SK-N-SH (cell line): ENCODE measurements around the gene CD38. TPM values are rescaled to one million over a fixed set of nuclear protein-coding genes. Genes with fewer than 3 reads are reported as not detected.
A peak's percentile ranks its signal among the peaks of the same experiment; 100 is the strongest.

Experiments used
- CTCF ChIA-PET: fragments of 300-600, 350-600 bp; formaldehyde crosslinking; extraction: SDS; loops from one replicate; lab custom pipeline; 2021; lab: Yijun Ruan, JAX
- POLR2A ChIA-PET: fragments of 350-600 bp; sonication (Branson Sonifier 250); formaldehyde crosslinking; extraction: SDS; loops from one replicate; lab custom pipeline; 2020; ENCODE audit warnings: antibody characterized with exemption, inconsistent platforms; lab: Yijun Ruan, JAX
- DNase-seq: peaks from one replicate; pipeline ENCODE4 v3.0.0; 2012
- H2AFZ ChIP-seq: fragments of 200-600 bp; sonication (generic); 2 replicates; pipeline ENCODE4 v1.8.1; 2016; ENCODE audit warnings: antibody characterized with exemption, mild to moderate bottlenecking, low read depth
- H3F3A ChIP-seq: fragments of 200-600 bp; sonication (generic); replicated peaks from 2 replicates; pipeline ENCODE3; 2016; ENCODE audit warnings: antibody characterized with exemption, mild to moderate bottlenecking; ENCODE audit not compliant: insufficient read depth
- H3K27ac ChIP-seq, 2 experiments: fragments of 200-500 bp in 1 of 2; fragments of 200-600 bp in 1 of 2; sonication (Bioruptor generic) in 1 of 2; sonication (generic), shearing (Covaris generic) in 1 of 2; 2 replicates each; pipeline versions ENCODE4 v1.5.1 to v1.6.1; 2014 to 2016; ENCODE audit warnings: low read depth in 2 of 2, inconsistent platforms in 1 of 2, low read length in 1 of 2, mild to moderate bottlenecking in 1 of 2, mixed read lengths in 1 of 2
- H3K27me3 ChIP-seq: fragments of 200-600 bp; sonication (generic), shearing (Covaris generic); 2 replicates; pipeline ENCODE4 v1.6.1; 2016; ENCODE audit warnings: mixed run types; ENCODE audit not compliant: insufficient read depth
- H3K36me3 ChIP-seq, 2 experiments: fragments of 200-500 bp in 1 of 2; fragments of 200-600 bp in 1 of 2; sonication (Bioruptor generic) in 1 of 2; sonication (generic) in 1 of 2; replicated peaks in 1 of 2; 2 replicates each; pipeline versions ENCODE3 to v1.5.1; 2014 to 2016; ENCODE audit warnings: low read length in 1 of 2, mild to moderate bottlenecking in 1 of 2; ENCODE audit not compliant: insufficient read depth in 2 of 2, control insufficient read depth in 1 of 2
- H3K4me1 ChIP-seq, 2 experiments: fragments of 200-500 bp in 1 of 2; fragments of 200-600 bp in 1 of 2; sonication (Bioruptor generic) in 1 of 2; sonication (generic), shearing (Covaris generic) in 1 of 2; 2 replicates each; pipeline versions ENCODE4 v1.5.1 to v1.6.1; 2014 to 2016; ENCODE audit warnings: low read depth in 1 of 2, low read length in 1 of 2, mixed run types in 1 of 2; ENCODE audit not compliant: insufficient read depth in 2 of 2, control insufficient read depth in 1 of 2
- H3K4me2 ChIP-seq: fragments of 200-600 bp; sonication (generic), shearing (Covaris generic); 2 replicates; pipeline ENCODE4 v1.6.1; 2017; ENCODE audit warnings: mixed run types
- H3K4me3 ChIP-seq, 2 experiments: fragments of 200-500 bp in 1 of 2; fragments of 200-600 bp in 1 of 2; sonication (Bioruptor generic) in 1 of 2; sonication (generic), shearing (Covaris generic) in 1 of 2; 2 replicates each; pipeline versions ENCODE4 v1.5.1 to v1.8.1; 2014 to 2016; ENCODE audit warnings: low read depth in 2 of 2, inconsistent platforms in 1 of 2, low read length in 1 of 2, mild to moderate bottlenecking in 1 of 2, mixed read lengths in 1 of 2, moderate library complexity in 1 of 2
- H3K79me2 ChIP-seq: fragments of 200-600 bp; sonication (generic); 2 replicates; pipeline ENCODE4 v1.8.1; 2017; ENCODE audit warnings: mild to moderate bottlenecking; ENCODE audit not compliant: insufficient read depth
- H3K9ac ChIP-seq: fragments of 200-600 bp; sonication (generic); 2 replicates; pipeline ENCODE4 v1.6.1; 2017; ENCODE audit warnings: mixed run types
- H3K9me2 ChIP-seq: fragments of 200-600 bp; sonication (generic); 2 replicates; pipeline ENCODE4 v1.6.1; 2017; ENCODE audit warnings: mixed run types
- H3K9me3 ChIP-seq: fragments of 200-600 bp; sonication (generic); 2 replicates; pipeline ENCODE4 v1.6.1; 2017; ENCODE audit warnings: mixed run types, mild to moderate bottlenecking, moderate library complexity
- H4K20me1 ChIP-seq: fragments of 200-600 bp; sonication (generic); 2 replicates; pipeline ENCODE4 v1.6.1; 2017; ENCODE audit warnings: mild to moderate bottlenecking, mixed run types; ENCODE audit not compliant: insufficient read depth
- CTCF ChIP-seq: fragments of 200-600 bp; sonication (generic); IDR thresholded peaks from 2 replicates; pipeline ENCODE4 v1.6.1; 2017; ENCODE audit warnings: antibody characterized with exemption, mild to moderate bottlenecking, moderate library complexity
- EZH2phosphoT487 ChIP-seq: fragments of 200-600 bp; sonication (generic); IDR thresholded peaks from 2 replicates; pipeline ENCODE4 v1.6.1; 2017; ENCODE audit warnings: low read depth, mixed run types, mild to moderate bottlenecking, antibody characterized with exemption, moderate library complexity, borderline replicate concordance
- FOXJ3 ChIP-seq: sonication (generic); formaldehyde crosslinking; IDR thresholded peaks from 2 replicates; pipeline ENCODE4 v1.5.1; 2020; ENCODE audit warnings: mild to moderate bottlenecking, missing genetic modification reagents
- NRF1 ChIP-seq: IDR thresholded peaks from 2 replicates; pipeline ENCODE4 v1.6.1; 2012; ENCODE audit warnings: low read depth, mild to moderate bottlenecking, low read length
- RAD21 ChIP-seq: IDR thresholded peaks from 2 replicates; pipeline ENCODE4 v1.6.1; 2012; ENCODE audit warnings: mild to moderate bottlenecking, low read length
- RCOR1 ChIP-seq: fragments of 150-350 bp; IDR thresholded peaks from 2 replicates; pipeline ENCODE4 v1.6.1; 2017; ENCODE audit warnings: antibody characterized with exemption, low read length
- REST ChIP-seq: IDR thresholded peaks from 2 replicates; pipeline ENCODE4 v1.6.1; 2012; ENCODE audit warnings: mild to moderate bottlenecking, low read depth, low read length, moderate library complexity
- RFX5 ChIP-seq: IDR thresholded peaks from 2 replicates; pipeline ENCODE4 v1.6.1; 2012; ENCODE audit warnings: mild to moderate bottlenecking, improper control_type of control experiment, low read length
- SIN3A ChIP-seq: IDR thresholded peaks from 2 replicates; pipeline ENCODE4 v1.6.1; 2012; ENCODE audit warnings: low read depth, mild to moderate bottlenecking, low read length, moderate library complexity, borderline replicate concordance
- SMC3 ChIP-seq: IDR thresholded peaks from 2 replicates; pipeline ENCODE4 v1.6.1; 2012; ENCODE audit warnings: low read depth, low read length, improper control_type of control experiment
- TAF1 ChIP-seq: IDR thresholded peaks from 2 replicates; pipeline ENCODE4 v1.6.1; 2012; ENCODE audit warnings: low read depth, mild to moderate bottlenecking, low read length, moderate library complexity, borderline replicate concordance
- TCF12 ChIP-seq: IDR thresholded peaks from 2 replicates; pipeline ENCODE4 v1.4.0; 2012
- TEAD4 ChIP-seq: IDR thresholded peaks from 2 replicates; pipeline ENCODE4 v1.4.0; 2012; ENCODE audit warnings: mild to moderate bottlenecking, borderline replicate concordance; ENCODE audit not compliant: insufficient read depth
- WGBS: methylation state at CpG from one replicate; pipeline ENCODE4 v1.1.6; 2017; ENCODE audit warnings: low lambda C conversion rate; 5-methylcytosine and 5-hydroxymethylcytosine counted together
- polyA plus RNA-seq, 3 experiments: library from polyadenylated mRNA; depleted of rRNA; stranded (reverse); fragments of >200 nt; gene quantifications; 2 replicates each; pipeline ENCODE4 v1.2.3, GENCODE V29; 2012

Gene CD38
- polyA plus RNA-seq, 1 of the 3 experiments (the other 2 are of a cell fraction), result 0.02 TPM

DNA sequence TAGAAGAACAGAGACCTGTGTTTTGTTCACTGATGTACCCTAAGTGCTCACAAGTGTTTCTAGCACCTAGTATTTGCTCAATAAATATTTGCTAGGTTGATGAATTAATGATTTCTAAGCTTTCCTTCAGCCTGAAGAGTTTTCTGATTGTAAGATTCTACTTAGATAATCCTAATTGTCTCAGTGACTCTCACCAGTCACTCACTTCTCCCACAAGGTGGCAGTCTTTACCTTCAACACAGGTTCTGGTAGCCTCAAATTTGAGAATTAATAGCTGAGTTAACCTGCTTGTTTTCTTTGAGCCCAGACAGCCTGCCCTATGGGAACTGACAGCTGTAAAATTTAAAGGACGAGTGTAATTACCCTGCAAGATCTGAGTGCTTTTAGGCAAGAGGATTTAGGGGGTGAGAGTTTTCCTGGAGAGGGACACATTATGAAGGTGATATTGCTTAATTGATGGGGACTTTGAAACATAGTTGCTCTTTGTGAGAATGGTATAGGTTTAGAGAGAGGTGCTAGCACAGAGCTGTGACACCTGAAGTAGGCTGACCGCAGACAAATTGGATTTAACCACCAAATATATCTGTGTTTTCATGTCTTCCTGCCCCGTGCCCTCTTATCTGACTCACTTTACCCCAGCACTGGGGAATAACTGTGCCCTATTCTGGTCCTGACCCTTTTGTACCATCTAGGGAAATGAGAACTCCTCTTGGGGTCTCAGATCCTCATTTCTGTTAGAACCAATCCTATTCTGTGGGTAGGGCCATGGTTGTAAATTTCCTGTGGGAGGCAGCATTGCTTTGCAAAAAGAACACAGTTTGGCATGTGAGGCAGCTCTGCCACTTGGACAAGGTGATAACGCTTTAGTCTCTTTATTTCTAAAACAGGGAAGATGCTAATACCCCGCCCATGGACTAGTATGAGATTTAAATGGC lies 27.7 kb downstream of the CD38 start:
- H3K9me2 ChIP-seq, result no peaks in the 10 kb centered on the region
- no peaks in the 10 kb centered on the region; the same call in 1 of the 2 replicates for H3K27me3 ChIP-seq
- H2AFZ ChIP-seq, result no peak overlapping the region
- no peak overlapping the region for H3K9ac ChIP-seq
- no peak overlapping the region for H3K27ac ChIP-seq
- H3K9me3 ChIP-seq, result 0 out of 2 replicates have a peak, but pooled peaks cover under 1% of the 10 kb centered on the region
- 30% methylated on average over 5 of the region's 5 CpGs for WGBS
- no peaks in the 10 kb centered on the region for H4K20me1 ChIP-seq
- H3K36me3 ChIP-seq, result no peaks in the 10 kb centered on the region
- H3K79me2 ChIP-seq, result no peaks in the 10 kb centered on the region
- TF ChIP-seq RCOR1 (peak; percentile 38; the same call in 1 of the 2 replicates), RAD21 (peak; percentile 92), TAF1 (no peak), CTCF (peak; percentile 88), SMC3 (peak; percentile 85), FOXJ3 (CRISPR knock-in tag) (no peak), TEAD4 (no peak)
- no peak overlapping the region for H3K4me2 ChIP-seq
- CTCF ChIA-PET, result interaction anchor here (0.6 to 8.8 kb wide), 114 partner anchors 12 to 1451 kb away, joined by 3 to 133 read pairs (median 4); partner anchors contain the start of genes CC2D2A and FGFBP2
- H3K4me3 ChIP-seq, result no peak overlapping the region; a peak in 1 of 4 replicates
- POLR2A ChIA-PET, result interaction anchor here (0.7 kb wide), 1 partner anchor 326 kb away, joined by 3 read pairs; no protein-coding TSS in a partner anchor
- DNase-seq, result peak; percentile 39
- H3F3A ChIP-seq, result no peaks in the 10 kb centered on the region
- H3K4me1 ChIP-seq, result no peaks in the 10 kb centered on the region

DNA sequence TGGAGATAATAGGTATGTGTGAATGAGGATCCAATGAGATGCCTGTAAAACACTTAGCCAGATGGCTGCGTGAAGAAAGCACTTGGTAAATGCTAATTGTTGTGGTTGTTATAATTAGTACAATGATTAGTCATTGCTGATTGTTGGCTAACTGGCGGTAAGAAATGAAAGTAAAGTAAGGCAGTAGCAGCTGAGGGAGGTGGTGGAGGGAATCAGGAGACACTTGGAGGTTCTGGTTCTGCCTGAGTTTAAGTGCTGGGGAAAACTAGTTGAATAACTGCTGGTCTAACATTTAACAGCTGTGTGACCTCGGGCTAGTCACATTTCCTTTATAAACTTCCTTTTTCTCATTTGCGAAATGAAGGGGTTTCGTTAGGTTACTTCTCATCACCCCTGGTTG lies 30.9 kb downstream of the CD38 start:
- H4K20me1 ChIP-seq, result no peaks in the 10 kb centered on the region
- CTCF ChIA-PET, result interaction anchor here (1.7 to 8.8 kb wide), 3 partner anchors 30 to 147 kb away, joined by 3 to 133 read pairs (median 124); no protein-coding TSS in a partner anchor
- no peaks in the 10 kb centered on the region for H3K4me1 ChIP-seq
- no peaks in the 10 kb centered on the region for H3K9me2 ChIP-seq
- no peak overlapping the region for H2AFZ ChIP-seq
- H3K27ac ChIP-seq, result no peak overlapping the region
- H3K4me2 ChIP-seq, result no peak overlapping the region
- DNase-seq, result no peak
- H3K27me3 ChIP-seq, result no peaks in the 10 kb centered on the region; the same call in 1 of the 2 replicates
- no peak overlapping the region for H3K9ac ChIP-seq
- TF ChIP-seq TEAD4 (no peak), TCF12 (no peak), CTCF (no peak), SIN3A (no peak), RFX5 (no peak), EZH2phosphoT487 (no peak), NRF1 (no peak), REST (no peak), RAD21 (no peak), FOXJ3 (CRISPR knock-in tag) (no peak), TAF1 (no peak)
- H3K79me2 ChIP-seq, result no peaks in the 10 kb centered on the region
- H3F3A ChIP-seq, result no peaks in the 10 kb centered on the region
- POLR2A ChIA-PET, result no interaction called here
- no peaks in the 10 kb centered on the region for H3K9me3 ChIP-seq
- H3K4me3 ChIP-seq, result no peak overlapping the region
- WGBS, result 72% methylated on average over 5 of the region's 5 CpGs
- no peaks in the 10 kb centered on the region for H3K36me3 ChIP-seq
